SH-SY5Y (cell line): ENCODE results near the gene ZNF787.

Experiments
- GATA2 ChIP-seq: IDR thresholded peaks from 2 replicates; pipeline ENCODE4 v1.6.1; 2011; ENCODE audit warnings: mild to moderate bottlenecking, low read depth, low read length
- GATA3 ChIP-seq: IDR thresholded peaks from 2 replicates; pipeline ENCODE4 v1.6.1; 2011; ENCODE audit warnings: low read depth, mild to moderate bottlenecking, low read length, moderate library complexity

- TF ChIP-seq GATA2 (no peak), GATA3 (no peak)
These were observed 28.1 kb downstream of the ZNF787 start for GRCh38 chr19:56092685-56093631.
